ENCODE results near the gene MYLK2.

Gene MYLK2

DNA sequence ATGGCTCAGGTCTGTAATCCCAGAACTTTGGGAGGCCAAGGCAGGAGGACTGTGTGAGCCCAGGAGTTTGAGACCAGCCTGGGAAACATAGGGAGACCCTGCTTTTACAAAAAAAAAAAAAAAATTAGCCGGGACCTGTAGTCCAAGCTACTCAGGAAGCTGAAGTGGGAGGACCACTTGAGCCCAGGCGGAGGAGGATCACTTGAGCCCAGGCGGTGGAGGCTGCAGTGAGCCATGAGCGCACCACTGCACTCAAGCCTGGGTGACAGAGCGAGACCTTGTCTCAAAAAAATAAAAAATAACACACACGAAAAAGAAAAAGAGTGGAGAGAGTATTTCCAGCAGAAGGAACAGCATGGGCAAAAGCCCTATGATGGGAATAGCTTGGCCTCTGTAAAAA lies 53.2 kb downstream of the MYLK2 start:
- no peak for DNase-seq (ENCODE audit: low read depth)

DNA sequence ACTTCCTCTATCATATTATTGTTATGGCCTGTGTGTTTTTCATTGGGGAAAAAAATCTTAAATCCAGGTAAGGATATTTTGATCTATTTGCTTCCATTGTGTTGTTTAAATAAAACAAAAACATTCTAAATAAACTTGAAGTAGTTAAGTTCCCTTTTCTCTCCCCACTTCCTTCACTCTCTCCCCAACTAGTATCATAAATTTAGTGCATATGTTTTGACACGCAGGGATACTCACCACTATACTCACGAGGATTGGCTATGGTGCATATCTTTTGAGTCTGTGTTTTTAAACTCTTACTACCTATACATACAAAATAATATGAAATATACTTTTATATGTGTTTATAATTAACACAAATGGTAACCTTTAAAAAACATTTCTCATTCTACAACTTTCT lies 56.5 kb downstream of the MYLK2 start:
- DNase-seq (ENCODE audit: low read depth) = no peak

DNA sequence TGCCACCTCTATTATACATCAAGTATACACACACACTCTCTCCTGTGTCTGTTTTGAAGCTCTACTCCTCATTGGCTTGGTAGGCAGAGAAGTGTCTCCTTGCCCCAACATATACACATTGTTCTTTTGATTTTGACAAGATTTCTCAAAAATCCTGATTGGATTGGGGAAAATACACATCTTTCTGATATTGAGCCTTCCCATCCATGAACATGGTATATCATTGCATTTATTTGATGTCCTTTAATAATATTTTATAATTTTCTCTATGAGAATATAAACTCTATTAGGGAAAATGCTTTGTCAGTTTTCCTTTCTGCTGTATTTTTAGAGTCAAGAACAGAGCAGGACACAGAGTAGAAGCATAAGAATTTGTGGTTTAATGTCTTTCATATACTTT lies 58.5 kb downstream of the MYLK2 start:
- DNase-seq (ENCODE audit: low read depth) = no peak

- DNase-seq (ENCODE audit: low read depth) = peak; percentile 55
These were observed 60.2 kb downstream of the MYLK2 start for GRCh38 chr20:31879143-31879987.

GRCh38 chr20:31881945-31882344 lies 62.8 kb downstream of the MYLK2 start:
- DNase-seq (ENCODE audit: low read depth) = no peak

GRCh38 chr20:31883829-31884228 lies 64.7 kb downstream of the MYLK2 start:
- DNase-seq (ENCODE audit: low read depth) = no peak

Measured in stimulated activated CD8-positive, alpha-beta memory T cell treated with anti-CD3 and anti-CD28 coated beads, Interleukin-12 subunit alpha, Interleukin-12 subunit beta, amount 100 ng/mL, for 1 hour (primary cell).